ENCODE measurements around the gene HOXA1.

The HOXA1 gene

DNA sequence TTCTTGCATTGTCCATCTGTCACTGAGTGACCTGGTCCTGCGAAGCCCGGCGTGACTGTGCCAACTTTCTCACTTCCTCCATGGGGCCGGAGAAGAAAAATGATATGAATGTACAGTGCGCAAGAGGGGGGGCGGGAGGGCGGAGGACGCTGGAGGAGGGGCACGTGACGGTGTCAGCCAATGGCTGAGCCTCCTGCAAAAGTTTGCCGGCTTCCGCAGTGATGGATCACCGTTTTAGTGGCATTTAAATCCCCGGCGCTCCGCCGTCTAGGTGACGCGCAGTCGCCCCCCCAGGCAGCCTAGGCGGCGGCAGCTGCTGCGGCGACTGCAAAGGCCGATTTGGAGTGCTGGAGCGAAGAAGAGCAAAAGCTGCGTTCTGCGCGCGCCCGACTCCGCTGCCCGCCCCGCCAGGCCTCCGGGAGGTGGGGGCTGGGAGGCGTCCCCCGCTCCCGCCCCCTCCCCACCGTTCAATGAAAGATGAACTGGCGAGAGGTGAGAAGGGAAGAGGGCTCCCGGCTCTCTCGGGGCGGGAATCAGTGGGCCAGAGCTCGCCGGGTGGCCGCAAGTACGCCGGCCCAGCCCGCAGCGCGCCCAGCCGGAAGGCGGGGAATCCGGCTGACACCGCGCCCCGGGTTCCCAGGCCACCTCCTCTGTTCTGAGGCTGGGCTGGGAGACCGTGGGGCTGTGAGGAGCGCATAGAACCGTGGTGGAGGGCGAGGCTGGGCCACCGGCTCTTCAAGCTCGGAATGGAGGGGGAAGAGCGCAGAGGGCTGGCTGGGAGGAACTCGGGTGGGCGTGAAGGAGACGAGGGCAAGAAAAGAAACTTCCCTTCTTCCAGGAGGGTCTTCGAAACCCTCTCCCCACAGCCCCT, at the start of gene HOXA1:
TSS of gene HOXA1 (minus strand) at position 104 of the 871 bp plus-strand sequence. CDS start at position 16, 88 bp downstream.
- TF ChIP-seq, protein P1, sequence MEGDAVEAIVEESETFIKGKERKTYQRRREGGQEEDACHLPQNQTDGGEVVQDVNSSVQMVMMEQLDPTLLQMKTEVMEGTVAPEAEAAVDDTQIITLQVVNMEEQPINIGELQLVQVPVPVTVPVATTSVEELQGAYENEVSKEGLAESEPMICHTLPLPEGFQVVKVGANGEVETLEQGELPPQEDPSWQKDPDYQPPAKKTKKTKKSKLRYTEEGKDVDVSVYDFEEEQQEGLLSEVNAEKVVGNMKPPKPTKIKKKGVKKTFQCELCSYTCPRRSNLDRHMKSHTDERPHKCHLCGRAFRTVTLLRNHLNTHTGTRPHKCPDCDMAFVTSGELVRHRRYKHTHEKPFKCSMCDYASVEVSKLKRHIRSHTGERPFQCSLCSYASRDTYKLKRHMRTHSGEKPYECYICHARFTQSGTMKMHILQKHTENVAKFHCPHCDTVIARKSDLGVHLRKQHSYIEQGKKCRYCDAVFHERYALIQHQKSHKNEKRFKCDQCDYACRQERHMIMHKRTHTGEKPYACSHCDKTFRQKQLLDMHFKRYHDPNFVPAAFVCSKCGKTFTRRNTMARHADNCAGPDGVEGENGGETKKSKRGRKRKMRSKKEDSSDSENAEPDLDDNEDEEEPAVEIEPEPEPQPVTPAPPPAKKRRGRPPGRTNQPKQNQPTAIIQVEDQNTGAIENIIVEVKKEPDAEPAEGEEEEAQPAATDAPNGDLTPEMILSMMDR (IDR thresholded peaks at IDR 0.05; ENCODE audit: insufficient read depth, low read depth, low read length, missing control alignments), result no peak
- DNase-seq (ENCODE audit: low read depth), result peak; percentile 94
- peak within 1 kb of the TSS; percentile 81 for H3K4me3 ChIP-seq (ENCODE audit: low read length)

DNA sequence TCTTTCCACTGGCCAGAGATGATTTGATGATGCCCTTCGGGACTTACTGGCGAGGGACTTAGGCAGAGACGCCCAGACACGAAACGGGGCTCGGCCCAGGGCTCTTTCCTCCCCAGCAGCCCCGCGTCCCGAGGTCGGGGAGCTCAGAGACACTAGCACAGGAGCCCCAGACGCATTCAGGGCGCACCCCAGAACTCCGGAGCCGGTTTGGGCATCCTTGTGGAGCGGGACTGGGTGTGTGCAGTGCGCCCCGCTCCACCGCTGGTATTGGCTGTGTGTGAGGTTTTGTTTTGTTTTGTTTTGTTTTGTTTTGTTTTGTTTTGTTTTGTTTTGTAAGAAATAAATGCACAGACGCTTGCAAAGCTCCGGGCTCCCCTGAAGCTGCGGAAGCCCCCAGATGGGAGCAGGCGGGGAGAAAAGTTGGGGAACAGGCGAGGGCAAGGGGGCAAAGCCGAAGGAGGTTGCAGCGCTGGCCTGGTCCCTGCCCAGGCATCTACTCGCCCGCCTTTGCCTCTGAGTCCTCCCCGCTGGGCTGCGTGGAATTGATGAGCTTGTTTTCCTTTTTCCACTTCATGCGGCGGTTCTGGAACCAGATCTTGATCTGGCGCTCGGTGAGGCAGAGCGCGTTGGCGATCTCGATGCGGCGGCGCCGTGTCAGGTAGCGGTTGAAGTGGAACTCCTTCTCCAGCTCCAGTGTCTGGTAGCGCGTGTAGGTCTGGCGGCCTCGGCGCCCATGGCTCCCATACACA, 49.5 kb upstream of the HOXA1 start:
- no peak overlapping the region for H3K4me3 ChIP-seq (ENCODE audit: low read length)
- TF ChIP-seq, protein P1 (IDR thresholded peaks at IDR 0.05; ENCODE audit: insufficient read depth, low read depth, low read length, missing control alignments), result no peak
- DNase-seq (ENCODE audit: low read depth), result no peak

DNA sequence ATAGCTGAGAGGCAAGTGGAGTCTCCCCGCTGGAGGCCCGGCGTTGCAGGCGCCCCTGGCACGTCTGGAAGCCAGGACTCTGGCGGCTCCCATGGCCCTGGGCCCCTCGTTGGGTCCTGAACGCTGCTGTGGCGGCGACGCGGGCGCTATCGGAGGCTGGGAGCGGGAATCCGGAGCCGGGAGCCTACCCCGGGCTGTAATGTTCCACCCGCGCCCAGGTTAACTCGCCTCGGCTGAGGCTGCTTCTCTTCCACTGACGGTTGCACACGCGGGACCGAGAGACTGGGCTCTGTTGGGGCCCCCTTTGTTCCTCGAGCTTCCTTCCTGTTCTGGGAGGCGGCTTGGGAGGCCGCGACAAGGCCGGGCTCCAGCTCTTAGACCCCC, 49.0 kb upstream of the HOXA1 start:
- TF ChIP-seq, protein P1 (IDR thresholded peaks at IDR 0.05; ENCODE audit: insufficient read depth, low read depth, low read length, missing control alignments), result no peak
- peak overlapping the region; percentile 39 for H3K4me3 ChIP-seq (ENCODE audit: low read length)
- no peak for DNase-seq (ENCODE audit: low read depth)

DNA sequence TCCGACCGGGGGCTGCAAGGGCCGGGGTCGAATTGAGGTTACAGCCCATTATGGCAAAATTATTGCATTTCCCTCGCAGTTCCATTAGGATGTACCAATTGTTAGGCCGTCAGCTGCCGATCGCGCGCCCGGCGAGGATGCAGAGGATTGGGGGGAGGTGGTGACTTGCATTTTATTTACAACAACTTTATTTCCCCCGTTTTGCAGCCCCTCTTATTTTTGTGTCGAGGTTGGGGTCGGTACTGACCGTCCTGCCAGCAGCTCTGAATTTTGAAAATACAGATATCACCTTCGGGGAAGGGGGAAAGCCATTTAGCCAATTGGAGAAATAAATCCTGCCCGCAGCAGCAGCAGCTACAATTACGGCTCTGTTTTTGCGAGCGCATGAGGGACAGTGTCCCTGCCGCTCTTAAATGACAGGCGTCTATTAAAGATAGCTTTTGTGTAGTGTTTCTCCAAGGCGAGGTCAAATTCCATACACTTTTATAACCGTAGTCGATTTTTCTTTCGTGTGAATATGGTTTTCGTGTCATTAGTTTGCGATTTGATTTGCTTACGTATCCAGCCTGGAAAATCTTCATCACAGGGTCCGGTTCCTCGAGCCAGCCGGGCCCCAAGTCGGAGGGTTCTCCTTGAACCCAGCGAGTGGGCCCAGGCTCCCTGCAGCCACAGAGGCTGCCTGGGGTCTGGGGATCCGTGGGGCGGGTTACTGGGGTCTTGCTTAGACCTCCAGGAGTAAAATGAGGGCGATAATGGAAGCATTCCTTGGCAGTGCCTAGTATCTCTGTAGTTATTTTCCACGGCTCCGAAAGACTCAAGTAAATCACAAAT, 48.4 kb upstream of the HOXA1 start:
- no peak for DNase-seq (ENCODE audit: low read depth)
- TF ChIP-seq, protein P1 (IDR thresholded peaks at IDR 0.05; ENCODE audit: insufficient read depth, low read depth, low read length, missing control alignments), result no peak
- H3K4me3 ChIP-seq (ENCODE audit: low read length), result peak overlapping the region; percentile 39

DNA sequence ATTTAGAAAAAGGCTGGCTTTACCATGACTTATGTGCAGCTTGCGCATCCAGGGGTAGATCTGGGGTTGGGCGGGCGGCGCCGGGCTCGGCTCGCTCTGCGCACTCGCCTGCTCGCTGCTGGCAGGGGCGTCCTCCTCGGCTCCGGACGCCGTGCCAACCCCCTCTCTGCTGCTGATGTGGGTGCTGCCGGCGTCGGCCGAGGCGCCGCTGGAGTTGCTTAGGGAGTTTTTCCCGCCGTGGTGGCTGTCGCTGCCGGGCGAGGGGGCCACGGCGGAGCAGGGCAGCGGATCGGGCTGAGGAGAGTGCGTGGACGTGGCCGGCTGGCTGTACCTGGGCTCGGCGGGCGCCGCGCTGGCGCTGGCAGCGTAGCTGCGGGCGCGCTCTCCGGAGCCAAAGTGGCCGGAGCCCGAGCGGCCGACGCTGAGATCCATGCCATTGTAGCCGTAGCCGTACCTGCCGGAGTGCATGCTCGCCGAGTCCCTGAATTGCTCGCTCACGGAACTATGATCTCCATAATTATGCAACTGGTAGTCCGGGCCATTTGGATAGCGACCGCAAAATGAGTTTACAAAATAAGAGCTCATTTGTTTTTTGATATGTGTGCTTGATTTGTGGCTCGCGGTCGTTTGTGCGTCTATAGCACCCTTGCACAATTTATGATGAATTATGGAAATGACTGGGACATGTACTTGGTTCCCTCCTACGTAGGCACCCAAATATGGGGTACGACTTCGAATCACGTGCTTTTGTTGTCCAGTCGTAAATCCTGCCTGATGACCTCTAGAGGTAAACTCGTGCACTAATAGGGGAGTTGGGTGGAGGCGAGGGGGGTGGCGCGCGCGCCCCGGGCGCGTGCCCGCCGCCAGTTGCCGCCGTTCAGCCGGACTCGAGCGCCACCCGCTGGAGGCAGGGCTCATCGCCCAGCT, 47.5 kb upstream of the HOXA1 start, which contains the start of gene HOXA5:
TSS of gene HOXA5 (minus strand) at position 659 of the 927 bp plus-strand sequence. CDS start at position 585, 74 bp downstream.
- DNase-seq (ENCODE audit: low read depth), result peak; percentile 95
- H3K4me3 ChIP-seq (ENCODE audit: low read length), result peak within 1 kb of the TSS; percentile 53
- TF ChIP-seq, protein P1 (IDR thresholded peaks at IDR 0.05; ENCODE audit: insufficient read depth, low read depth, low read length, missing control alignments), result peak; percentile 52

Data from epithelial cell of esophagus (primary cell).